Measurements from ENCODE around the gene EXO1.
A peak's percentile ranks its signal among the peaks of the same experiment; 100 is the strongest.
"Not testable (repeated sequence)": the region's sequence is repeated elsewhere in the genome, so short reads cannot be mapped to it uniquely, and the experiment has no call there.

The EXO1 gene

GRCh38 chr1:241847796-241848685, at the start of gene EXO1:
TSS of gene EXO1 (plus strand) at chr1:241848204. CDS start at chr1:241850426, 2,222 bp downstream.
- peak; percentile 93 for DNase-seq (ENCODE audit: low spot score)

GRCh38 chr1:241799416-241799815, 48.6 kb upstream of the EXO1 start:
- no peak for DNase-seq (ENCODE audit: low spot score)

- DNase-seq (ENCODE audit: low spot score), result no peak
These were observed 47.4 kb upstream of the EXO1 start for GRCh38 chr1:241800640-241801039.

GRCh38 chr1:241802863-241803262, 45.1 kb upstream of the EXO1 start:
- DNase-seq (ENCODE audit: low spot score), result no peak

- not testable (repeated sequence) for DNase-seq (ENCODE audit: low spot score)
These were observed 43.3 kb upstream of the EXO1 start for GRCh38 chr1:241804706-241805105.

- DNase-seq (ENCODE audit: low spot score), result no peak
These were observed 39.7 kb upstream of the EXO1 start for GRCh38 chr1:241808265-241808664.

GRCh38 chr1:241810769-241811405, 37.1 kb upstream of the EXO1 start:
- DNase-seq (ENCODE audit: low spot score), result no peak

GRCh38 chr1:241813768-241814320, 34.2 kb upstream of the EXO1 start:
- DNase-seq (ENCODE audit: low spot score), result no peak

GRCh38 chr1:241816008-241816407, 32.0 kb upstream of the EXO1 start:
- no peak for DNase-seq (ENCODE audit: low spot score)

- peak; percentile 38 for DNase-seq (ENCODE audit: low spot score)
These were observed 30.6 kb upstream of the EXO1 start for GRCh38 chr1:241817331-241817792.

GRCh38 chr1:241817956-241818612, 29.9 kb upstream of the EXO1 start:
- DNase-seq (ENCODE audit: low spot score), result no peak

GRCh38 chr1:241819340-241819866, 28.6 kb upstream of the EXO1 start:
- no peak for DNase-seq (ENCODE audit: low spot score)

- peak; percentile 32 for DNase-seq (ENCODE audit: low spot score)
These were observed 26.6 kb upstream of the EXO1 start for GRCh38 chr1:241821363-241821762.

- DNase-seq (ENCODE audit: low spot score), result no peak
These were observed 25.2 kb upstream of the EXO1 start for GRCh38 chr1:241822846-241823245.

GRCh38 chr1:241823925-241824324, 24.1 kb upstream of the EXO1 start:
- no peak for DNase-seq (ENCODE audit: low spot score)

- no peak for DNase-seq (ENCODE audit: low spot score)
These were observed 22.4 kb upstream of the EXO1 start for GRCh38 chr1:241825581-241825980.

GRCh38 chr1:241826613-241827012, 21.4 kb upstream of the EXO1 start:
- DNase-seq (ENCODE audit: low spot score), result not testable (repeated sequence)

GRCh38 chr1:241827264-241827663, 20.7 kb upstream of the EXO1 start:
- DNase-seq (ENCODE audit: low spot score), result no peak

- DNase-seq (ENCODE audit: low spot score), result no peak
These were observed 19.5 kb upstream of the EXO1 start for GRCh38 chr1:241828463-241829021.

GRCh38 chr1:241829468-241829867, 18.5 kb upstream of the EXO1 start:
- DNase-seq (ENCODE audit: low spot score), result no peak

- peak; percentile 11 for DNase-seq (ENCODE audit: low spot score)
These were observed 13.1 kb upstream of the EXO1 start for GRCh38 chr1:241834733-241835377.

Data from AG08396 (cell line).